NCI-H2081 treated with DMSO at 0.1 percent for 48 hours (cell line): ENCODE results near the gene NUP50.

Experiments
- DNase-seq: peaks from one replicate; lab custom pipeline; 2025; lab: John Stamatoyannopoulos, UW

NUP50 gene

DNA sequence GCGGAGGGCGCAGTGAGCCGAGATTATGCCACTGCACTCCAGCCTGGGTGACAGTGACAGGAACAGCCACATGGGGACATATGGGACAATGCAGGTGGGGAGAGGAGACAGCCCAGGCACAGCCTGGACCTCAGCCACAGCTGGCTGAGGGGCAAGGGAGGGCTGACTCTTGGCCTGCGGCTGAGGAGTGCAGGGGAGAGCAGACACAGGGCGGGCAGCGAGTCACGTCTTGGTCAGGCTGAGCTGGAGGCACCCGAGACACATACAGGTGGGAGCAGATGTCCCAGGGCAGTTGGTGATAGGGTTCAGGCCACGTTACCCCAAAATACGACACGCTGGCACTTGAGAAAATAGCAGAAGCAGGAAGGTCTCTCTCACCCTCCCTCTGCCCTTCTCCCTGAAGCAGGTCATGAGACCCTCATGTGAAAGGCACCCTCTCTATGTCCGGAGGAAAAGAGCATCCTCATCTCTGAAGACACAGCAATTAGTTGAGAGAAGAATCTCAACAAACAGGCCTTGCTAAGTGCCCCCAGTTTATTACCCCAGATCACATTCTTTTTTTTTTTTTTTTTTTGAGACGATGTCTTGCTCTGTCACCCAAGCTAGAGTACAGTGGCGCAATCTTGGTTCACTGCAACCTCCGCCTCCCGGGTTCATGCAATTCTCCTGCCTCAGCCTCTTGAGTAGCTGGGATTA is 66.4 kb downstream of the NUP50 start:
- DNase-seq: no peak

DNA sequence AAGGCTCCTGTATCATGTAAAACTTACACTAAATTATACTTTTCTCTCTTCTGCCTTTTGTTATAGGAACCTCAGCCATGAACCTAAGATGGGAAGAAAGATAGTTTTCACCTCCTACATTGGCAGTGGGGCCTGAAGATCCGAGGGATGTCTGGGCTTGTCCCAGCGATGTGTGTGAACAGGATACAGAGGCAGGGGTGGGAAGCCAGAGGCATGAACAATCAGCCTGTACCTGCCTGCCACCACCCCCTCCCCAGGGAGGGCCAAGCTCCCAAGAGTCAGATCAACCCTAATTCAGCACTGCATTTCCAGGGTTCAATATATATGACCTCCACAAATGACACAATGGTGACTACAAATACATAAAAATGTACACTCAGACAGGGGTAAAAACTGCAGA is 67.6 kb downstream of the NUP50 start:
- DNase-seq: no peak

DNA sequence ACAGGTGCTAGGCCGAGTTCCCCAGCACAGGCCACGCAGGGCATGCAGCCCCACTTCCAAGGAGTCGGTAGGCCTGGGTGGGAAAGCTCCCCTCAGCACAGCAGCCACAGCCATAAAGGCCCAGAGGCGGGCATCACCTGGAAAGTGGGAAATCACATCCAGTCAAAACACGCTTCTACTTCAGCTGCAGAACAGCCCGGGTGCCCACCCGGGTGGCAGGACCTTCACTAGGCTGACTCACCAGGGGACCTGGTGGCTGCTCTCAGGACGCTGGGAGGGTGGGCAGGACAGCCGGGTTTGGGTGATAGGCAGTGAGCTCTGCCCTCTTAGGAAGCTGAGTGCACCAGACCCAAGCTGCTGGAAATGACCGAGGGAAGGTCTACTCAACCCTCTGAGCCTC is 69.7 kb downstream of the NUP50 start:
- no peak for DNase-seq

DNA sequence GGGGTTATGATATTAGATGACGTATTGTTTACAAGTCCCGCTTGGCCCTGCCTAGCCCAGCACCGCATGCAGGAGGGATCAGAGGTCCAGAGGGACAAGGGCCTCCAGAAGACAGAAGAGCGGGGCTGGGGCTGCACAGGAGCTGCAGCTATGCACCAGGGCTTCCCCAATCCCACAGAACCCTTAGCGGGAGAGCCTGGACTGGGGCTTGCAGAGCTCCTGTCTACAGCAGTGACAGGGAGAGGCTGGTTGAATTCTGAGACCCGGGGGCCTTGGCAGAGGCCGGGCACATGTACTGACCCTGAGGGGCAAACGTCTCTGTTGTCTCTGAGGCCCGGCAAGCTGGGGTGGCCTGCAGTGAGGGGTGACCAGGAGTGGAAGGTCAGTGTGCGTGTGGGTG is 70.1 kb downstream of the NUP50 start:
- no peak for DNase-seq

DNA sequence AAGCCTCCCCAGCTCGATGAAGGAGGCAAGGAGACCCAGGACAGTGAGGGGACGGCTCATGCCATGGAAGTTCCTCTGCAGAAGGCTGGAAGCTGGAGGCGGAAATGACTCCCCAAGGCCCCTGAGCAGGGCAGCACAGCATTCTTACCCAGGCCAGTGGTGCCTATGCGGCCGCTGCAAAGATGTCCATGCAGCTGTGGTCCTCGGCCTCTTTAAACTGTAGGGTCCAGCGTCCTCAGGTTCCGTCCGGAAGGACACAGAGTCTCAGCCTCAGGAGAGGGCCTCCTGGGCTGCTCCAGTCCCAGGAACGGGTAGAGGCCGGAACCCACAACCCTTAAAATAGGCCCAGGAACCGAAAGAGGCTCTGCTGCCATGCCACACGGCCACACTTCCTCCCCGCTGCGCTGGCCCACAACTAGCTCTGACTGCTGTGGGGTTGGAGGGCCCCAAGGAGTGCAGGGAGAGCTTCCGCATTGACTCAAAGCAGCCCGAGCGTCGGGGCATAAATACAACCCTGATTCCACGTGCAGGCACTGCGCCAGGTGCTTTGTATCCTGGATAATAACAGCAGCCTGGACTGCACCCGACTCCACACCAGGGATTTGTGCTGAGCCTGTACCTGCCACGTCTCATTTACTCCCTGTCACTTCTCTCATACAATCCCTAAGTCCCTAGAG is 71.5 kb downstream of the NUP50 start:
- DNase-seq: no peak

DNA sequence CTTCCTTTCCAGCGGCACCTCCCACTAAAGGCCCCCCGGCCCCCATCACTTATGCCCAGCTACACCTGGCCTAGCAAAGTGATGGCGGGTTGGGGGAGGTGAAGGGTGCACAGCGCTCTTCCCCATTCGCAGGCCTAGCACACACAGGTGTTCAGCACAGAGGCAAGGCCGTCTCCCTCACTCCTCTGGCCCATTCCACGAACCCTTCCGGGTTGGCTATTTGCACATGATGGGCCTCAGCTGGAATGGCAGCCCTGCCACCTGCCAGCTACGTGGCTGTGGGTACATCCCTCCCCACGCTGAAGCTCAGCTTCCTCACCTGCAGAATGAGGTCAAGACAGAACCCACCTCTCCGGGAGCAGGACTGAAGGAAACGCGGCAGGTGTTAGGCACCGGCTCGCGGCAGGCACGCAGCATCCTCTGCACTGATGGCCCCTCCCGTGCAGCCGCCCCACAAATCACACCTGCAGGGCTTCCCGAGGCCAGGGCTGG is 72.2 kb downstream of the NUP50 start:
- DNase-seq: no peak

DNA sequence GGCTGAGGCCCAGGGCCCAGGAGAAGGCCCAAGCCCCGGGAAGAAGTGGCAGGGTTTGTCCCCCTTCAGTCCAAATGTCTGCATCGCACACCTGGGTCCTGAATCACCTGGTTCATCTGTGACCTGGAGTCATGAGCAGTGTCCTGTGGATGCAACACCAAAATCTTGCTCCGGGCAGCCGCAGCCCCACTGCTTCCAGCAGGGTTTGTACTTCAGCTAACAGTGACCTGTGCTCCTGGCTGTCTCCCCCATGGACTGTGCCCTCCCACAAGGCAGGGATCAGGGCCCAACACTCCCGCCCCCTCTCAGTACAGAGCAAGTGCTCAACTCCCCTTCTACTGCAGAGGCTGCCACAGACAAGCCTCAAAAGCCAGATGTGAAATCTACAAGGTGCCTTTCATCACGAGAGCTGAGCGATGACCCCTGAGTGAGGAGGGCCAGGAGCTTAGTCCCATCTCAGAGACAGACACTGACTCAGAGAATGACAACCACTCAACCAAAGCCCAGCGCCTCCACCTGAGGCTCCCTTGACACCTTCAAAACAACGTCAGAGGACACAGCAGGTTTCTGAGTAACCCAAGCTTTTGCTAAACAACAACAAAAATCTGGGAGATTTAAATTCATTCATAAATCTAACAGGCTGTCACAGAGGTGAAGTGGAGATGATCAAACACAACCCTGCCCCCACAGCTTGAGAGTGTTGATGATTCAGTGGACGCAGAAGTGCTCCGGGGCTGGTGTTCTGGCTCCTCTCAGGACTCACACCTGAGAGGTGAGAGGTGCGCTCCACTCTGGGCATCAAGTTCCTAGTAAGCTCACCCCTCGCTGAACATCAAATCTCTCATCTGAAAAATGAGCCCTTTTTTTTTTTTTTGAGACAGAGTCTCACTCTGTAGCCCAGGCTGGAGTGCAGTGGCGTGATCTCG is 73.6 kb downstream of the NUP50 start:
- no peak for DNase-seq
